HG02610 (cell line): ENCODE data around the gene CNOT8.

Source experiments
- ATAC-seq: cut with Tn5 transposase; IDR thresholded peaks from one replicate; pipeline ENCODE4 v1.9.1; 2021; ENCODE audit warnings: mild to moderate bottlenecking, moderate library complexity; ENCODE audit not compliant: unreplicated experiment

Gene CNOT8

GRCh38 chr5:154863291-154864080, 5.1 kb downstream of the CNOT8 start:
- ATAC-seq = no peak

- ATAC-seq = no peak
Observed at GRCh38 chr5:154865466-154866184, 7.2 kb downstream of the CNOT8 start.

- ATAC-seq = no peak
Observed at GRCh38 chr5:154866841-154867240, 8.4 kb downstream of the CNOT8 start.

- ATAC-seq = no peak
Observed at GRCh38 chr5:154868702-154869101, 10.3 kb downstream of the CNOT8 start.

GRCh38 chr5:154871734-154872133, 13.3 kb downstream of the CNOT8 start:
- ATAC-seq = no peak

GRCh38 chr5:154873791-154874331, 15.4 kb downstream of the CNOT8 start:
- ATAC-seq = no peak

GRCh38 chr5:154878642-154879335, 20.4 kb downstream of the CNOT8 start:
- ATAC-seq = no peak

- ATAC-seq = no peak
Observed at GRCh38 chr5:154881986-154882385, 23.6 kb downstream of the CNOT8 start.

- no peak for ATAC-seq
Observed at GRCh38 chr5:154884424-154884823, 26.0 kb downstream of the CNOT8 start.

- ATAC-seq = no peak
Observed at GRCh38 chr5:154885439-154885838, 27.0 kb downstream of the CNOT8 start.

GRCh38 chr5:154892369-154892771, 33.9 kb downstream of the CNOT8 start:
- no peak for ATAC-seq

- no peak for ATAC-seq
Observed at GRCh38 chr5:154893381-154893780, 35.0 kb downstream of the CNOT8 start.

GRCh38 chr5:154895606-154896561, 37.5 kb downstream of the CNOT8 start:
- ATAC-seq = no peak

GRCh38 chr5:154896562-154897165, 38.2 kb downstream of the CNOT8 start:
- no peak for ATAC-seq

- ATAC-seq = no peak
Observed at GRCh38 chr5:154898210-154898609, 39.8 kb downstream of the CNOT8 start.

- ATAC-seq = no peak
Observed at GRCh38 chr5:154899151-154899816, 40.9 kb downstream of the CNOT8 start.

GRCh38 chr5:154900066-154900465, 41.6 kb downstream of the CNOT8 start:
- no peak for ATAC-seq

- no peak for ATAC-seq
Observed at GRCh38 chr5:154901276-154901675, 42.8 kb downstream of the CNOT8 start.

GRCh38 chr5:154901913-154902312, 43.5 kb downstream of the CNOT8 start:
- no peak for ATAC-seq
